ENCODE data around the gene CSNK1D. TPM values are rescaled to one million over a fixed set of nuclear protein-coding genes. Genes with fewer than 3 reads are reported as not detected.

The CSNK1D gene
- total RNA-seq, 1 experiment from 2014 or later: 33.7 TPM

DNA sequence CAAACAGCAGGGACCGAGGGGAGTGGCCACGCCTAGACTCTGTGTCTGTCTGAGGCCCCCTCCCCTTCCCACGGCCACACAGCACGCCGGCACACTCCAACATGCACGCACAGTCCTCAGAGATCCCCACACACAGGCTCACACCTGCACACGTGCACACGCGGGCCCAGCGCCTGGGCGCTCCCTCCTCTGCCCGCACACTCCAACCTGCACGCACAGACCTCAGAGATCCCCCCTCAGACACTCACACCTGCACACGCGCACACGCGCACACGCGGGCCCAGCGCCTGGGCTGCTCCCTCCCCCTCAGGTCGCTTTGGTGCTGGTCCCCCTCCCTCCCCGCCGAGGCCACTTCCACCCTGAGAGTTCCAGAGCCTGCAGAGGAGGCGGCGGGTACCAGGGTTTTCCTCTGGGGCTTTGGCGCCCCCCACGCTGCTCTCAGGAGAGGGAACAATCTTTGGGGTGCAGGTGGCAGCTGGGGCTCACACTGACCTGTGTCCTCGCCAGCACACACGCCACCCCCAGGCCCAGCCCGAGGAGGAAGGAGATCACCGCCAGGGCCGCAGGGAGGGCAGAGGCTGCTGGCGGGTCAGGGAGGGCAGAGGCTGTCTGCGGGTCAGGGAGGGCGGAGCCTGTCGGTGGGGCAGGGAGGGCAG lies 42.3 kb upstream of the CSNK1D start:
- H3K9me3 ChIP-seq (replicated peaks): peaks cover 10% of the 10 kb centered on the region
- no peaks in the 10 kb centered on the region for H3K4me1 ChIP-seq (replicated peaks)
- no peak overlapping the region for H3K27ac ChIP-seq
- DNase-seq (ENCODE audit: low read depth in 1 of 2, low spot score in 2 of 2): no peak
- H3K4me3 ChIP-seq: no peak overlapping the region
- no peaks in the 10 kb centered on the region for H3K36me3 ChIP-seq
- peaks cover 55% of the 10 kb centered on the region for H3K27me3 ChIP-seq (replicated peaks)

DNA sequence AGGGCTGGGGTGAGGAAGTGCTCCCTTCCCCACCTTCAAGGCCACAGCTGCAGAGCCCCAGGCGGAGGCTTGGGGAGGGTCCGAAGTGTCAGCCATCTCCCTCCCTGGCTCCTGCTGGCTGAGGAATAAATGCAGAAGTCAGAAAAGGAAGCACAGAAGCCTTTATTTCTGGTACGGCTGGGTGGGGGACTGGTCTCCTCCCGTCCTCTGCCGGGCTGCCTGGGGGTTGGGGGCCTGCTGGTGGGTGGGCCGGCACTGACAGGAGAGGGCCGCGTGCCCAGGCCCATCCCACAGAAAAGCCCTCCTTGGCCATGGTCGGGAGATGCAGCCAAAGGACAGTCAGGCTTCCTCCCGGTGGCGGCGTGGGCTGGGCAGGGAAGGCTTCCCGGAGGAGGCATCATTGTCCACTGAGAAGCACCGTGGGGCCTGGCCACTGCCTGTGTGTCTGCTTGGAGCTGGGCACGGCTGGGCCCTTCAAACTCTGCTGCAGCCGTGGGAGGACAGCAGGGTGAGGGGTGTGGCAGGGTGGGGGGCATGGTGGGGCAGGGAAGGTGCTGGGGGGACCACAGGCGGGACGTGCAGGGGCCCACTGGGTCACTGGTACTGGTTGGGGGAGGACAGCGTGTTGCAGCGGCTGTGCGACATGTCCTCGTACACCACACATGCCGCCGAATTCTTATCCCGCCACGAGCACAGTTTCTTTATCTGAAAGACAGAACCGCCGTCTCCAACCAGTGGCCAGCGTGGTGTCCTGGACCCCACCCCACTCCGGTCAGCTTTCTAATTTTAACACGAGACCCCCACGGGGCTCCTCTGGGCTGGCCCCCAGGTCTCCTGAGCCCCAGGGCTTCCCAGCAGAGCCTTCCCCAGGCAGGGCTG lies 41.5 kb upstream of the CSNK1D start:
- Histone ChIP-seq H3K4me1 (replicated peaks) (no peaks in the 10 kb centered on the region), H3K27ac (no peak overlapping the region), H3K36me3 (no peaks in the 10 kb centered on the region), H3K4me3 (no peak overlapping the region), H3K9me3 (replicated peaks) (peaks cover 8% of the 10 kb centered on the region), H3K27me3 (replicated peaks) (peaks cover 62% of the 10 kb centered on the region)
- DNase-seq (ENCODE audit: low read depth in 1 of 2, low spot score in 2 of 2): no peak

DNA sequence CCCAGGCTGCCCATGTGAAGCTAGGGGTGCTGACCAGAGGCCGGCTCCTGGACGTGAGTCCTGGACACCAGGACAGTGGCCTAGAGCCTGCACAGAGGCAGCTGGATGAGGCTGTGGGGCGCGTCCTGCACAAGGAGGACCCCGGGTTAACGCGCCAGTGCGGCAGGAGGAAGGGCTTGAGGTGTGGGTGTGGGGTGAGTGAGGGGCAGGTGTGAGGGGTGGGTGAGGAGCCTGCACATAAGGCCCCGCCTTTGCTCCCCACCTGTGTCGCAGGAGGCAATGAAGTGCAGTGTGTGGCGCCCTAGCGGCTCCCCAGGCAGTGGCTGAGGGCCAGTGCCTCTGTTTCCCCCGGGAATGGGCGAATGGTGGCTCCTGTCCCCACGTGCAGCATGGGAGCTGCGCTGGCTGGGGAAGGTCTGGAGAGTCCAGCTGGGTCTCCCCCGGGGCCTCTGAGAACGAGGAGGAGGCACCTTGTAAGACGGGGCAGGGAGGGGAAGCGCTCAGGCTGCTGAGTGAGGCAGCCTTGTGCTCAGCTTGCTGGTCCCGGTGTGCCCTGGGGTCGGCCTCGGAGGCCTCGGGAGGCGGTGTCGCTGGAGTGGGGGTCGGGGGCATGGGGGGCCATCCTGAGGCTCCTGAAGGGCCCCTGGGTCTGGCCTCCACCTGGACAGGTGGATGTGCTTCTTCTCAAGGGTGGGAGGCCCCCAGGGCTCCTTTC lies 40.7 kb upstream of the CSNK1D start:
- no peaks in the 10 kb centered on the region for H3K9me3 ChIP-seq (replicated peaks)
- H3K4me1 ChIP-seq (replicated peaks): peaks cover under 1% of the 10 kb centered on the region; the same call in 1 of the 2 replicates
- peaks cover 70% of the 10 kb centered on the region for H3K27me3 ChIP-seq (replicated peaks)
- H3K36me3 ChIP-seq: no peaks in the 10 kb centered on the region
- no peak overlapping the region for H3K27ac ChIP-seq
- no peak for DNase-seq (ENCODE audit: low read depth in 1 of 2, low spot score in 2 of 2)
- no peak overlapping the region for H3K4me3 ChIP-seq

DNA sequence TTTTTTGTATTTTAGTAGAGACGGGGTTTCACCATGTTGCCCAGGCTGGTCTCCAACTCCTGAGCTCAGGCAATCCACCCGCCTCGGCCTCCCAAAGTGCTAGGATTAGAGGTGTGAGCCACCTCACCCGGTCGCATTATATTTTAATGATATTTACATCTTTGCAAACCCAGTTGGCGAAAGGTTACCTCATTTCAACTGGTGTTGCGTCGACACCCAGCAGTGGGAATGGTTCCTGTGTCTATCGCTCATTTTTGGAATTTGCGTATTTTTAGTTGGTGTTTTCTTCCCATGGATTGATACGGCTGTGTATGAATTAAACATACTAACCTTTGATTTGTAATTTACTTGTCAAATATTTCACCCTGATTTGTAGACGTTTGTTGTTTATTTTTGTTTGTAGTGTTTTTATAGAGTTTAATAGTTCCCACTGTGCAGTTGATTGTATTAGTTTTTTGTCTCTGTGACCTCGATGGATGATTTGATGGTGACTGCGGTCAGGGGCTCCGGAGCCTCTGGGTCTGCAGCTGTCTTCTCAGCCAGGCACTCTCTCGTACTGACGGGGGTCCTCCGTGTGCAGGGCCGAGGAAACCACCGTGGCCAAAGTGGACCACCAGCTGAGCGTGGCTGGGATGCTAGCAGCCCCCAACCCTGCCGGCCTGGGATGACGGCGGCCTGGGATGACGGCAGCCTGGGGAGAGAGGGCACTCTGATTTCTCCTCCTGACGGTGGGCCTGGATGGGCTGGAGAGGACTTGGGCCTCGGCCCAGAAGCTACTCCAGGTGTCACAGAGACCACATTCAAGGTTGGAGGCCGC lies 39.9 kb upstream of the CSNK1D start:
- Histone ChIP-seq H3K27me3 (replicated peaks) (peaks cover 78% of the 10 kb centered on the region), H3K27ac (no peak overlapping the region), H3K4me1 (replicated peaks) (peaks cover 6% of the 10 kb centered on the region), H3K4me3 (no peak overlapping the region), H3K36me3 (no peaks in the 10 kb centered on the region), H3K9me3 (replicated peaks) (0 out of 2 replicates have a peak, but pooled peaks cover 5% of the 10 kb centered on the region)
- DNase-seq (ENCODE audit: low read depth in 1 of 2, low spot score in 2 of 2): no peak

DNA sequence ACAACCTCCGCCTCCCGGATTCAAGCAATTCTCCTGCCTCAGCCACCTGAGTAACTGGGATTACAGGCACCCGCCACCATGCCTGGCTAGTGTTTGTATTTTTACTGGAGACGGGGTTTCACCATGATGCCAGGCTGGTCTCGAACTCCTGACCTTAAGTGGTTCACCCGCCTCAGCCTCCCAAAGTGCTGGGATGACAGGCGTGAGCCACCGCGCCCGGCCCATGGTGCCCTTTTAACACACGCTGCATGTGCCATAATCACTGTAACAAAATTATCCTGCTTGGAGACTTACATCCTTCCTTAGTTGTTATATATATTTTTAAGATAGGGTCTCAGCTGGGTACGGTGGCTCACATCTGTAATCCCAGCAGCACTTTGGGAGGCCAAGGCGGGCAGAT lies 38.5 kb upstream of the CSNK1D start:
- Histone ChIP-seq H3K27ac (no peak overlapping the region), H3K27me3 (replicated peaks) (peaks cover 88% of the 10 kb centered on the region), H3K9me3 (replicated peaks) (0 out of 2 replicates have a peak, but pooled peaks cover 5% of the 10 kb centered on the region), H3K36me3 (no peaks in the 10 kb centered on the region), H3K4me1 (replicated peaks) (peaks cover 6% of the 10 kb centered on the region), H3K4me3 (no peak overlapping the region)
- no peak for DNase-seq (ENCODE audit: low read depth in 1 of 2, low spot score in 2 of 2)

DNA sequence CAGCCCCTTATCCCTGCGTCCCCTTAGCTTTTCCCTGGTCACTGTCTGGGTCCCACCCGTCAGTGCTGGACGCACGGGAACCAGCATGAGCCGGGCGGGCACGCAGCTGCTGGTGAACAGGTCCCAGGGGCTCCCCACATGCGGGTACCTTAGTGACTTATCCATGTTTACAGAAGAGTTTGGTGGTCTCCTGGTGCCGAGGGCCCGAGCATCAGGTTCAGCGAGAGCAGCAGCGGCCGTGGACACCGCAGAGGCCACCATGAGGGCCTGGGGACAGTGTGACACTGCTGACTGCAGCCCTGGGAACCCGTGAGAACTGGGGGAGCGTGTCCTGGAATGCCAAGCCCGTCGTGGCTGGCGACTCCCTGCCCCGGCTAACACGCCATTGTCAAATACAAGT lies 37.4 kb upstream of the CSNK1D start:
- Histone ChIP-seq H3K36me3 (no peaks in the 10 kb centered on the region), H3K9me3 (replicated peaks) (0 out of 2 replicates have a peak, but pooled peaks cover 5% of the 10 kb centered on the region), H3K4me3 (no peak overlapping the region), H3K27ac (no peak overlapping the region), H3K4me1 (replicated peaks) (peaks cover 6% of the 10 kb centered on the region), H3K27me3 (replicated peaks) (peaks cover 80% of the 10 kb centered on the region)
- DNase-seq (ENCODE audit: low read depth in 1 of 2, low spot score in 2 of 2): no peak

DNA sequence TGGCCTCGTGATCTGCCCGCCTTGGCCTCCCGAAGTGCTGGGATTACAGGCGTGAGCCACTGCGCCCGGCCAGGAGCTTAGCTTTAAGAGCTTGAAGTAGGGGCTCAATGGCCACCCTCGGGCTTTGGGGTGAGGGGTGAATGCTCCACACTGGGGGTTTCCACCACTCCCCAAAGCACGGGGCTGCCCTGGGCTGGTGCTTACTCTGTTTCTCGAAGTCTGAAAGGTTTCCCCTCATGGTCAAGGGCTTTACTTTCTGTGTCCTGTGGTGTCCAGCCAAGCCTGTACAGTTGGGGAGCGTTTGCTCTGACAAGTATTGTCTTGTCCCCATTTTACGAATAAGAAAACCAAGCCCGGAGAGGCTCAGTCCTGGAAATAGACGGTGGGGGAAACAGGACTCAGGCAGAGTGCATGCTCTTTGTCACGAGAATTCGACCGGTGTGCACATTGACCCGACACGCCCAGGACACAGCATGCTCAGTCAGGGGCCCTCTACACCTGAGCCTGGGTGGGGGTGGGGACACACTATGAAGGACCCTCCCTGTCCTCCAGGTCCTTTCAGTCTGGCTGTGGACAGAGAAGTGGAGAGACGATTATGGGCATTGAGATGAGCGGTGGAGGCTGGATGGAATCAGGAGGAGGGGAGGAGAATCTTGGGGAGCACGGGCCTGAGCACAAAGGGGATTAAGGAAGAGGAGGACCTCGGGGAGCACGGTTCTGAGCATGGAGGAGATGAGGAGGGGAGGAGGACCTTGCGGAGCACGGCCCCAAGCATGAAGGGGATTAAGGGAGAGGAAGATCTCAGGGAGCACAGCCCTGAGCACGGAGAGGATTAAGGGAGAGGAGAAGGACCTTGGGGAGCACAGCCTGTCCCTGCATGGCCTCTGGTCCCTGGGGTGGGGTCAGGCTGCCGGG lies 36.4 kb upstream of the CSNK1D start:
- Histone ChIP-seq H3K27ac (no peak overlapping the region), H3K4me1 (replicated peaks) (peaks cover 6% of the 10 kb centered on the region), H3K27me3 (replicated peaks) (peaks cover 72% of the 10 kb centered on the region), H3K36me3 (no peaks in the 10 kb centered on the region), H3K9me3 (replicated peaks) (0 out of 2 replicates have a peak, but pooled peaks cover 5% of the 10 kb centered on the region), H3K4me3 (no peak overlapping the region)
- no peak for DNase-seq (ENCODE audit: low read depth in 1 of 2, low spot score in 2 of 2)

DNA sequence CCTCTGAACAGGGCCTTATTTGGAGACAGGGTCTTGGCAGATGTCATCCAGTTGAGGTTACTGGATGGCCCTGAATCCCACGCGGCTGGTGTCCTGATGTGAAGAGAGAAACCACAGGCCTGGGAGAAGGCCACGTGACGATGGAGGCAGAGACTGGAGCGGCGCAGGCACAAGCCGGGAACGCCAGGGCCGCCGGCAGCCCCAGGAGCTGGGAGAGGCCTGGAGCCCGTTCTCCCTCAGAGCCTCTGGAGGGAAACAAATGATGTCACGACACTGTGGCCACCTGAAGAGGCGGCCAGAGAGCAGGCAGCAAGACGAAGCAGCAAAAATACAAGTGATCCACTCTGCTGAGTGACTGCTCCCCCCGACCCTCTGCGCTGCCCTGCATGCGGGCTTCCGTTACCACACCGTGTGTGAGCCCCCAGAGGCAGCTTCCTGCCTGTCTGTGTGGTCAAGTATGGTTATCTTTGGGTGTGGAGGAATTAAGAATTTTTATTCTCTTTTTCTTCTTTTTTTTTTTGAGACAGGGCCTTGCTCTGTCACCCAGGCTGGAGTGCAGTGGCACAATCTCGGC lies 32.3 kb upstream of the CSNK1D start:
- no peak for DNase-seq (ENCODE audit: low read depth in 1 of 2, low spot score in 2 of 2)
- no peak overlapping the region for H3K27ac ChIP-seq
- no peaks in the 10 kb centered on the region for H3K36me3 ChIP-seq
- H3K4me1 ChIP-seq (replicated peaks): peaks cover 12% of the 10 kb centered on the region
- no peak overlapping the region for H3K4me3 ChIP-seq
- peaks cover 34% of the 10 kb centered on the region for H3K27me3 ChIP-seq (replicated peaks)
- H3K9me3 ChIP-seq (replicated peaks): 0 out of 2 replicates have a peak, but pooled peaks cover 5% of the 10 kb centered on the region

DNA sequence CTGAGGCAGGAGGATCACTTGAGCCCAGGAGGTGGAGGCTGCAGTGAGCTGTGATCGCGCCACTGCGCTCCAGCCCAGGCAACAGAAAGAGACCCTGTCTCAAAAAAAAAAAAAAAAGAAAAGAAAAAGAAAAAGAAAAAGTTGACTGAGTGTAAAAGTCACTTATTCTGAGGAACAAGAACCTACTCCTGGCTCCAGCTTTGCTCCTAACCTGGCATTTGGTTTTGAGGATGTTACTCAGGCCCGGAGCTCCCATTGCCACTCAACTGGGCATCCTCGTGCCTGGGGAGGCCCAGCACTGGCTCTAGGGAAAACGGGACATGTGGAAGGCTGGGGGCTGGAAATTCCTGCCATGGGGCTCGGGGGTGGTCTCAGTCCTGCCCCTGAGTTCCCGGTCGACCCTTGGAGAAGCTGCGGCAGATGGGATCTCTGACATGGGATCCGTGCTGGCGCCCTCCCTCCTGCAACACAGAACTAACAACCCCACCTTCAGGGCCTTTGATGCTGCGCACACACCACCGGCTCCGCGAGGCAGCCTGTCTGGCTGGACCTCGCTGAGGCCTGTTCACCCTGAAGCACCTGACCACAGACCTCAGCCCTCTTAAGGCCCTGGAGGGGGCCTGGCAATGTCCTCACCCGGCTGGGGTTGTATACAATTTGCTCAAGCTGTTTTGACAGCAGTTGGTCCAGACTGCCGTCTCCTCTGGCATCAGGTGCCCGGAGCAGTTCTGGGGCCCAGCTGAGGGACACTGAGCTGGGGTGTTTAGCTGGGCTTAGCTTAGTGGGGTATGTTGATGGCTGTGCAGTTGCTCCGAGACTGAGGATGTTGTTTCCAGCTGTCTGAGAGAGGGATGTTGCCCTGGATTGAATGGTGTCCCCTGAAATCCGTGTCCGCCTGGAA lies 31.6 kb upstream of the CSNK1D start:
- H3K36me3 ChIP-seq: no peaks in the 10 kb centered on the region
- H3K27ac ChIP-seq: no peak overlapping the region
- H3K27me3 ChIP-seq (replicated peaks): peaks cover 26% of the 10 kb centered on the region
- H3K4me3 ChIP-seq: no peak overlapping the region
- peaks cover 14% of the 10 kb centered on the region for H3K4me1 ChIP-seq (replicated peaks)
- 0 out of 2 replicates have a peak, but pooled peaks cover 5% of the 10 kb centered on the region for H3K9me3 ChIP-seq (replicated peaks)
- DNase-seq (ENCODE audit: low read depth in 1 of 2, low spot score in 2 of 2): no peak

DNA sequence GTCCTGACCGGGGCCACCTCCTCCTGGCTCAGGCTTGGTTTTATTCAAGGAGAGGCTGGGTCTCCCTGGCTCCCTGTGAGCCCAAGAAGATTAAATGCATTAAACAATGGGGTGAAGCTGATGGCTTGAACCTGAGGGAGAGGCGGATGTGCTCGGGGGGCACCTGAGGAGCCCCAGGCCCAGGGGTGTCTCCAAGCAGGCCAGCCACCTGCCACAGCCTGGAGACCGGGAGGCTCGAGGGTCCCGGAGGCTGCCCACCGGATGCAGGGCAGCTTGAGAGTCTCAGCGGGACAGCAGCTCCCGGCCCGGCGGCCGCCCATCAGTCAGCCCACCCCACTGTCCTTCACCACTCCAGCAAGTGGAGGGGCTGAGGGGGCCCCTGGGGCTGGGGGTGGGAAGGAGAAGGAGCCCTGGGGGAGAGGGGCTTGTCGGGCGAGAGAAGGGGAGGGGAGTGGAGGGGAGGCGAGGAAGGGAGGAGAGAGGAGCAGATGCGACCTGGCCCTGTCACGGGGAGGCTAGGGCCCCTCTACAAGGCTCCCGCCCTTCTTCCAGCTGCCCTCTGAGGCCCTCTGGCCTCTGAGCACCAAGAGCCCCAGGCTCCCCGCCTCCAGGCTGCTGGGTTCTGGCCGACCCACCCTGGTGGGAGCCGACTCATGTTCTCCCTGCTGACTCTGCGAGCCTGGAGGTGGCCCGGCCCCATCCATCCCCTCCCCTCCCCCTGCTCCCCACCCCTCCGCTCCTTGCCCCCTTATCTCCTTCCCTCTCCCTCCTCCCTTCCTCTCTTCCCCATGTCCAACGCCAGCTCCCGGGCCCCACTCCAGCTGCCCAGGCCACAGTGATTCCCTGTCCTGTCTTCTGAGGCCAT lies 30.7 kb upstream of the CSNK1D start:
- H3K9me3 ChIP-seq (replicated peaks): 0 out of 2 replicates have a peak, but pooled peaks cover 5% of the 10 kb centered on the region
- no peak overlapping the region for H3K27ac ChIP-seq
- no peak overlapping the region for H3K4me3 ChIP-seq
- DNase-seq (ENCODE audit: low read depth in 1 of 2, low spot score in 2 of 2): no peak
- peaks cover 17% of the 10 kb centered on the region for H3K27me3 ChIP-seq (replicated peaks)
- H3K36me3 ChIP-seq: no peaks in the 10 kb centered on the region
- H3K4me1 ChIP-seq (replicated peaks): peaks cover 14% of the 10 kb centered on the region

Data from SJSA1 (cell line).